Activated naive CD8-positive, alpha-beta T cell (primary cell): Measurements from ENCODE around the gene SYNRG.
"Not testable (repeated sequence)": the region's sequence is repeated elsewhere in the genome, so short reads cannot be mapped to it uniquely, and the experiment has no call there.

ENCODE experiments used
- H3K27ac Mint-ChIP-seq: one replicate; pipeline ENCODE4 v1.8.0; 2021; ENCODE audit warnings: mixed read lengths
- H3K27me3 Mint-ChIP-seq: one replicate; pipeline ENCODE4 v1.8.0; 2021; ENCODE audit warnings: mixed read lengths
- H3K36me3 Mint-ChIP-seq: one replicate; pipeline ENCODE4 v1.8.0; 2021; ENCODE audit warnings: mixed read lengths
- H3K4me1 Mint-ChIP-seq: one replicate; pipeline ENCODE4 v1.8.0; 2021; ENCODE audit warnings: low read depth, mixed read lengths
- H3K4me3 Mint-ChIP-seq: one replicate; pipeline ENCODE4 v1.8.0; 2021; ENCODE audit warnings: mild to moderate bottlenecking, mixed read lengths
- H3K9me3 Mint-ChIP-seq: one replicate; pipeline ENCODE4 v1.8.0; 2021; ENCODE audit warnings: low read depth, mixed read lengths

SYNRG gene

DNA sequence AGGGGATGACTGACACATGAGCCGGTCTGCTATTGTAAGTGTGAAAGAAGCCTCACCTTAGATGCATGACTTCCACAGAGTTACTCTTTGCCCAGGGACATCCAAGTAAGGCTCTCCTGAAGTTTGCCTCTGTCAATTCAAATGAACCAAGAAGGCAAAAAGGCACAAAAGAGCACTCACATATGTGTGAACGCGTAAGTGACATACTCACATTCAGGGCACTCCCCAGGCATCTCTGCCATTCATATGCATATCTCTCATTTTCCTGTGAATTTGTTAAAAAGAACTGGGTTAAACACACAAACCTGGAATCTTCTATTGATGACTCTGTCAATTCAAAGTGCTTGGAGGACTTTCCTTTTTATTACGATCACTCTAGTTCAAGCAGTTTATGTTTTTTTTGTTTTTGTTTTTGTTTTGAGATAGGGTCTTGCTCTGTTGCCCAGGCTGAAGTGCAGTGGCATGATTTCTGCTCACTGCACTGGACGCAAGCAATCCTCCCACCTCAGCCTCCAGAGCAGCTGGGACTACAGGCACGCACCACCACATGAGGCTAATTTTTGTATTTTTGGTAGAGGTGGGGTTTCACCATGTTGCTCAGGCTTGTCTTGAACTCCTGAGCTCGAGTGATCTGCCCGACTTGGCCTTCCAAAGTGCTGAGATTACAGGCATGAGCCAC lies 70.1 kb downstream of the SYNRG start:
- no peak overlapping the region for H3K27ac Mint-ChIP-seq
- peaks cover 7% of the 10 kb centered on the region for H3K4me1 Mint-ChIP-seq
- H3K9me3 Mint-ChIP-seq = no peaks in the 10 kb centered on the region
- no peaks in the 10 kb centered on the region for H3K36me3 Mint-ChIP-seq
- no peaks in the 10 kb centered on the region for H3K27me3 Mint-ChIP-seq
- H3K4me3 Mint-ChIP-seq = no peak overlapping the region

GRCh38 chr17:37535906-37536305 lies 73.3 kb downstream of the SYNRG start:
- Mint-ChIP-seq H3K36me3 (peaks cover 2% of the 10 kb centered on the region), H3K27me3 (no peaks in the 10 kb centered on the region), H3K4me1 (peaks cover 2% of the 10 kb centered on the region)

GRCh38 chr17:37532756-37533155 lies 76.5 kb downstream of the SYNRG start:
- Mint-ChIP-seq H3K27me3 (no peaks in the 10 kb centered on the region), H3K27ac (no peak overlapping the region), H3K4me1 (peaks cover 2% of the 10 kb centered on the region), H3K36me3 (peaks cover 2% of the 10 kb centered on the region), H3K4me3 (no peak overlapping the region), H3K9me3 (no peaks in the 10 kb centered on the region)

More at GRCh38 chr17:37535906-37536305, 73.3 kb downstream of the SYNRG start:
- H3K27ac Mint-ChIP-seq = peak overlapping the region; percentile 83
- no peaks in the 10 kb centered on the region for H3K9me3 Mint-ChIP-seq
- no peak overlapping the region for H3K4me3 Mint-ChIP-seq

- H3K36me3 Mint-ChIP-seq = peaks cover 2% of the 10 kb centered on the region
- H3K27ac Mint-ChIP-seq = peak overlapping the region; percentile 75
- no peaks in the 10 kb centered on the region for H3K27me3 Mint-ChIP-seq
- H3K4me3 Mint-ChIP-seq = no peak overlapping the region
- H3K4me1 Mint-ChIP-seq = peaks cover 3% of the 10 kb centered on the region
- H3K9me3 Mint-ChIP-seq = no peaks in the 10 kb centered on the region
Observed at GRCh38 chr17:37530420-37530819, 78.8 kb downstream of the SYNRG start.

DNA sequence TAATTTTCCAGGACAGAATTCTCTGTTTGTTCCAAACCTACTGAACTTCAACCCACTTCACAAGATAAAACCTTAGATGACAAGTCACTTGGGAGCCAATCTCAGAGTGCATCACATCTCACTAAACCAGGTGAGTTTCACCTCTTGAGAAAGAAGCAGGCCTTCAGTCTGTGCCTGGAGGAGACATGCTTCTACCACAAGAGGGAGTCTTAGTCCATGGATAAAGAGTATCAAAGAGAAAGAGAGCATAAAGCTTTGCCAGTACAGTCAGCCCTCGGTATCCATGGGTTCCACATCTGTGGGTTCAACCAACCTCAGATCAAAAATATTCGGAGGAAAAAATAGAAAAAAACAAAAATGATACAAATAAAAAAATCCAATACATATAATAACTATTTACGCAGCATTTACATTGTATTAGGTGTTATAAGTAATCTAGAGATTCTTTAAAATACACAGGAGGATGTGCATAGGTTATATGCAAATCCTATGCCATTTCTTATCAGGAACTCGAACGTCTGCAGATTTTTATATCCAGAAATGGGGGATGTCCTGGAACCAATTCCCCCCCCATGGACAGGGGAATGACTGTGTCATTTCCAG lies 81.9 kb downstream of the SYNRG start:
- Mint-ChIP-seq H3K4me1 (peaks cover 19% of the 10 kb centered on the region), H3K27ac (peak overlapping the region; percentile 16), H3K9me3 (no peaks in the 10 kb centered on the region), H3K36me3 (peaks cover 2% of the 10 kb centered on the region), H3K4me3 (no peak overlapping the region), H3K27me3 (no peaks in the 10 kb centered on the region)

GRCh38 chr17:37523715-37524219 lies 85.5 kb downstream of the SYNRG start:
- H3K4me3 Mint-ChIP-seq = no peak overlapping the region
- H3K9me3 Mint-ChIP-seq = no peaks in the 10 kb centered on the region
- H3K27me3 Mint-ChIP-seq = no peaks in the 10 kb centered on the region
- H3K36me3 Mint-ChIP-seq = no peaks in the 10 kb centered on the region
- H3K4me1 Mint-ChIP-seq = peaks cover 23% of the 10 kb centered on the region
- peak overlapping the region; percentile 89 for H3K27ac Mint-ChIP-seq

- H3K36me3 Mint-ChIP-seq = peaks cover 5% of the 10 kb centered on the region
- H3K9me3 Mint-ChIP-seq = no peaks in the 10 kb centered on the region
- H3K27ac Mint-ChIP-seq = peak overlapping the region; percentile 50
- no peaks in the 10 kb centered on the region for H3K27me3 Mint-ChIP-seq
- no peak overlapping the region for H3K4me3 Mint-ChIP-seq
- H3K4me1 Mint-ChIP-seq = peaks cover 20% of the 10 kb centered on the region
Observed at GRCh38 chr17:37521821-37522220, 87.4 kb downstream of the SYNRG start.

- Mint-ChIP-seq H3K4me3 (no peak overlapping the region), H3K27me3 (no peaks in the 10 kb centered on the region), H3K4me1 (peaks cover 20% of the 10 kb centered on the region), H3K9me3 (no peaks in the 10 kb centered on the region), H3K36me3 (peaks cover 5% of the 10 kb centered on the region), H3K27ac (peak overlapping the region; percentile 46)
Observed at GRCh38 chr17:37520174-37520573, 89.0 kb downstream of the SYNRG start.

DNA sequence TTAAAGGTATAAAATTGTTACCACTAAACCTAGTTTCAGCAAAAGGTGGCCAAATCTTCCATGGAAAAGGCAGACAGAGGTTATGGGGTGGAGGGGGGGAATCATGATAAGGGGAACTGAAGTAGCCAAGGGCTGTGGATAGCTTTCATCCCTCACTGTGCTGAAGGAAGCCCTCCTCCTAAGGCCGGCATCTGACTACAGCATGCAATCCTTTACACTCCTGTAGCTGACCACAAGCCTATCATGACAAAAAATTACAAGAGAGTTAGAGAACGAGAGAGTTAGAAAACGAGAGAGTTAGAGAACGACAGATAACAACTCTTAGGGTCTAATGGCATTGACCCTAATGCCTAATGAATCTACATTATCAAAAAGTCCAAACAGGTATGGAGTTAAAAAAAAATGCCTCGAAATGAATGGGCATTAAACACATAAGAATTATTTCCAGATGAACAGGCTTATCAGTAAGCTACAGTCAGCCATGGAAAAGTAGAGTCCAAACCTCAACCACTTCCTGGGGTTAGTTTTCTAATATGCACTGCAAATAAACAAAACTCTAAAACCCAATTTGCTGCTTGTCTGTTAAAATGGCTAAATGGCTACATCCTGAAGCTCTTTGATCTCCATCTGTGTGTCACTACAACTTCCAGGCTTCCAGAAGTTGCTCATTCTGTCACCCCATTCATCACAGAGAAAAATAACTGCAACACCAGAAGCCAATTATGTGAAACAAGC lies 89.8 kb downstream of the SYNRG start:
- no peaks in the 10 kb centered on the region for H3K9me3 Mint-ChIP-seq
- H3K4me3 Mint-ChIP-seq = no peak overlapping the region
- peaks cover 16% of the 10 kb centered on the region for H3K4me1 Mint-ChIP-seq
- H3K36me3 Mint-ChIP-seq = peaks cover 5% of the 10 kb centered on the region
- no peaks in the 10 kb centered on the region for H3K27me3 Mint-ChIP-seq
- peak overlapping the region; percentile 18 for H3K27ac Mint-ChIP-seq

- Mint-ChIP-seq H3K4me3 (no peak overlapping the region), H3K27ac (peak overlapping the region; percentile 18), H3K27me3 (no peaks in the 10 kb centered on the region), H3K9me3 (no peaks in the 10 kb centered on the region), H3K4me1 (peaks cover 10% of the 10 kb centered on the region), H3K36me3 (peaks cover 5% of the 10 kb centered on the region)
Observed at GRCh38 chr17:37518826-37519225, 90.4 kb downstream of the SYNRG start.

DNA sequence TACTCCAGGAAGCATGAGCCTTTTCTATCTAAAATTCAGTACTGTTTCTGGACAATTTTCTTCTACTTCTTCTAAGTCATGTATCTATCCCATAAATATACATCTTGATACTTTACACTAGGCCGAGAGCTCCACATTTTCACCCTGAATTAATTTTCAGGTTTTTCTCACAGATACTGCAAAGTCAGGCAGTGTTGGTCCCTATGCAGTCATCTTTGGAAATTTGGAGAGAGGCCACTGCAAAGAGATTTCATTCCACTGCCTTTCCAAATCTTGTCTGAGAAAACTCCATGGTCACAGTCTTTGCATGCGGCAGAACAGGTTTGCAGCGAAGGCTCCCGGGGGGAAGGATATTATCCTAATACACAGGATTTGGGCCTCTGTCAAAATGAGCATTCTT lies 91.3 kb downstream of the SYNRG start:
- Mint-ChIP-seq H3K36me3 (peaks cover 6% of the 10 kb centered on the region), H3K4me3 (no peak overlapping the region), H3K27me3 (no peaks in the 10 kb centered on the region), H3K4me1 (peaks cover 4% of the 10 kb centered on the region), H3K9me3 (no peaks in the 10 kb centered on the region), H3K27ac (peak overlapping the region; percentile 46)

- H3K27ac Mint-ChIP-seq = no peak overlapping the region
- no peak overlapping the region for H3K4me3 Mint-ChIP-seq
- H3K27me3 Mint-ChIP-seq = no peaks in the 10 kb centered on the region
- H3K4me1 Mint-ChIP-seq = peaks cover 2% of the 10 kb centered on the region
- H3K9me3 Mint-ChIP-seq = no peaks in the 10 kb centered on the region
- peaks cover 6% of the 10 kb centered on the region for H3K36me3 Mint-ChIP-seq
Observed at GRCh38 chr17:37516127-37516571, 93.1 kb downstream of the SYNRG start.

GRCh38 chr17:37513711-37514110 lies 95.5 kb downstream of the SYNRG start:
- H3K4me3 Mint-ChIP-seq = no peak overlapping the region
- H3K36me3 Mint-ChIP-seq = peaks cover 6% of the 10 kb centered on the region
- no peak overlapping the region for H3K27ac Mint-ChIP-seq
- peaks cover 12% of the 10 kb centered on the region for H3K4me1 Mint-ChIP-seq
- H3K27me3 Mint-ChIP-seq = no peaks in the 10 kb centered on the region
- H3K9me3 Mint-ChIP-seq = no peaks in the 10 kb centered on the region

DNA sequence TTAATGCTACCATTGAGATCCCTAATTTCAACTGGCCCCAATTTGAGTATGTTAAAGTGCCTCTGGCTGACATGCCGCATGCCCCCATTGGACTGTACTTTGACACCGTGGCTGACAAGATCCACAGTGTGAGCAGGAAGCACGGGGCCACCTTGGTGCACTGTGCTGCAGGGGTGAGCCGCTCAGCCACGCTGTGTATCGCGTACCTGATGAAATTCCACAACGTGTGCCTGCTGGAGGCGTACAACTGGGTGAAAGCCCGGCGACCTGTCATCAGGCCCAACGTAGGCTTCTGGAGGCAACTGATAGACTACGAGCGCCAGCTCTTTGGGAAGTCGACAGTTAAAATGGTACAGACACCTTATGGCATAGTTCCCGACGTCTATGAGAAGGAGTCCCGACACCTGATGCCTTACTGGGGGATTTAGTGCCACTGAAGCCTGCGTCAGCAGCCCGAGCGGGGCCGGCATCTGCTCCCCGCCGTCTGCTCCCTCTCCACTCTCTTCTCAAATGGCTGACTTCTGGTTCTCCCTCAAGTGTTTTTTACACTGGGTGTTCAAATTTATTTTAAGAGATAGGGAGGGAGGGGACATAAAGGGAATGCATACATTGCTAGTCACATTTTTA lies 96.7 kb downstream of the SYNRG start:
- Mint-ChIP-seq H3K4me3 (no peak overlapping the region), H3K9me3 (no peaks in the 10 kb centered on the region), H3K27ac (no peak overlapping the region), H3K36me3 (peaks cover 2% of the 10 kb centered on the region), H3K27me3 (no peaks in the 10 kb centered on the region), H3K4me1 (peaks cover 12% of the 10 kb centered on the region)

DNA sequence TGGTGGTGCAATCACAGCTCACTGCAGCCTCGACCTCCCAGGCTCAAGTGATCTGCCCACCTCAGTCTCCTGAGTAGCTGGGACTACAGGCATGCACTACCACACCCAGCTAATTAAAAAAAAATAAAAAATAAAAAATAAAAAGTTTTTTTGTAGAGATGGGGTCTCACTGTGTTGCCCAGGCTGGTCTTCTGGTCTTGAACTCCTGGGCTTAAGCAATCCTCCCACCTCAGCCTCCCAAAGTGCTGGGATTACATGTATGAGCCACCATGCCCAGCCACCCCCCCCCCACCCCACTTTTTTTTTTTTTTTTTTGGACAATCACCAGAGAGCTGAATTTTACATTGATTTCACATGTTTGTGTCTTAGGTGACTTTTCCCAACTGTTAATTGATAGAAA lies 97.6 kb downstream of the SYNRG start:
- H3K36me3 Mint-ChIP-seq, H3K27ac Mint-ChIP-seq, H3K9me3 Mint-ChIP-seq, H3K4me3 Mint-ChIP-seq, H3K27me3 Mint-ChIP-seq: not testable (repeated sequence)
- H3K4me1 Mint-ChIP-seq = peaks cover 13% of the 10 kb centered on the region
